KBM-7 (cell line): ENCODE data around the gene ACVR1C.

Experiments used
- DNase-seq: peaks from one replicate; pipeline ENCODE4 v3.0.0-alpha.2; 2015
- in situ Hi-C: fragments of 300-500 bp; cut with MboI; formaldehyde crosslinking; loops from 2 replicates; pipeline ENCODE4 v1.14.3; 2020; ENCODE audit warnings: low sequenced_read_pairs, low pct_unique_long_range_greater_than_20kb, mixed read lengths

Gene ACVR1C

DNA sequence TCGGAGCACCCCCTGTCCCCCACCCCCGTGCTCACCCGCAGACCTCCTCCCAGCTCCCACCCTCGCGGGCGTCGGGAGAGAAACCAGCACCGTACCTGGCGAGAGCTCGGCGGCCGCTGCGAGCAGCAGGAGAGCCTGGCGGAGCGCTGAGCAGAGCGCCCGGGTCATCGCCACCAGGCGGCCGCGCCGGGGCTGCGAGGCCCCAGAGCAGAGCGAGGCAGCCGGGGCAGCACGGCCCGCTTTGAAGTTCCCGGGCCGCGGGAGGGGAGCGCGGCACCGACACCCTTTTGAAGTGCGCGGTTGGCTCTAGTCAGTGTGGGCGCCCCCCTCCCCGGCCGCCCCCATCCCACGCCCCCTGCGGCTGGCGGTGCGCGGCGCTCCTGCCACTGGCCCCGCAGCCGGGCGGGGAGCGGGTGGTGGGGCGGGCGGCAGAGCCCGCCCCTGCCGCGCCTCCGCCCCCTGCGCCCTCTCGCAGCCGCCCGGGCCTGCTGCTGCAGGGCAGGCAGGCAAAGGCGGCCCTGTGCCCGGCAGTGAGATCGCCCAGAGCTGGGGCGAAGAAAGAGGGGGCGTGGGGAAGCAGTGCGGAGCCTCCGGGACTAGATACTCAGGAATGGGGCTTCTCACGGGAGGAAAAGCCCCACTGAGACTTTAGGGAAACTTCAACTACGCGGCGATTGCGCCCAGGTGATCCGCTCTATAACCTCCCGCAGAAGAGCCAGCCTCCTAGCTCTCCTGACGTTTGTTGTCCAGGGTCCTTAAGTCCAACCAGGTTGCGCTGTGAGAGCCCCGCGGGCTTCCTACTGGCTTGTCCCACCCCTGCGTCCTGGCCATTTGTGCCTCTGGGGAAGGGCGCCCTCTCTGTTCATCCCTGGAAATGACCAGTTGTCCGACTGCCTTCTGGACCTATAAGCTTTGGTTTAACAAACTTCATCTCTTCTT lies at the start of gene ACVR1C:
Gene ACVR1C, minus strand, starts transcription at position 388 of the 939 bp plus-strand sequence. Its CDS starts 220 bp downstream, at position 168.
- peak; percentile 85 for DNase-seq
- in situ Hi-C loops: no loop called here

- DNase-seq: no peak
- in situ Hi-C loops: no loop called here
These were observed 49.3 kb upstream of the ACVR1C start for GRCh38 chr2:157677941-157678340.

- DNase-seq: no peak
- in situ Hi-C loops: no loop called here
These were observed 43.5 kb upstream of the ACVR1C start for GRCh38 chr2:157672129-157672528.

DNA sequence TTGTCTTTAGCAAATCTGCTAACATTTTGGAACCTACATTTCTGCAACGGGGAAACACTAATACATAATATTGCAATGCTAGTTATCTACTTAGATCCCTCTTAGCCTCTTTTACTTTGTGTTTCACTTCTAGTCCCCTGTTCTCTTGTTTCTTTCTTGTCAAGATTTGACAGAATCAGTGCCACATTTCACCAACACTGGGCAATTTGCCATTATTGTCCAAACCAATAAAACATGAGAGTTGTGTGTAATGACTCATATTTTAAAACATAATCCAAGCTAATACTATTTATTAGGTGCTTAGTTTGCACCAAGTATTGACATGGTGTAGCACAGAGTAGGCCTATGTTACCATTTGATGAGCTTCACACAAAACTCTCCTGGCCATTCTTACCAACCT lies 33.7 kb upstream of the ACVR1C start:
- no peak for DNase-seq
- in situ Hi-C loops: no loop called here

GRCh38 chr2:157661776-157662175 lies 33.1 kb upstream of the ACVR1C start:
- in situ Hi-C loops: no loop called here
- DNase-seq: no peak

GRCh38 chr2:157657858-157658257 lies 29.2 kb upstream of the ACVR1C start:
- in situ Hi-C loops: no loop called here
- DNase-seq: no peak

- no peak for DNase-seq
- in situ Hi-C loops: no loop called here
These were observed 28.4 kb upstream of the ACVR1C start for GRCh38 chr2:157657101-157657500.

GRCh38 chr2:157644776-157645175 lies 16.1 kb upstream of the ACVR1C start:
- DNase-seq: no peak
- in situ Hi-C loops: no loop called here

- in situ Hi-C loops: no loop called here
- DNase-seq: no peak
These were observed 3.2 kb upstream of the ACVR1C start for GRCh38 chr2:157631861-157632260.

DNA sequence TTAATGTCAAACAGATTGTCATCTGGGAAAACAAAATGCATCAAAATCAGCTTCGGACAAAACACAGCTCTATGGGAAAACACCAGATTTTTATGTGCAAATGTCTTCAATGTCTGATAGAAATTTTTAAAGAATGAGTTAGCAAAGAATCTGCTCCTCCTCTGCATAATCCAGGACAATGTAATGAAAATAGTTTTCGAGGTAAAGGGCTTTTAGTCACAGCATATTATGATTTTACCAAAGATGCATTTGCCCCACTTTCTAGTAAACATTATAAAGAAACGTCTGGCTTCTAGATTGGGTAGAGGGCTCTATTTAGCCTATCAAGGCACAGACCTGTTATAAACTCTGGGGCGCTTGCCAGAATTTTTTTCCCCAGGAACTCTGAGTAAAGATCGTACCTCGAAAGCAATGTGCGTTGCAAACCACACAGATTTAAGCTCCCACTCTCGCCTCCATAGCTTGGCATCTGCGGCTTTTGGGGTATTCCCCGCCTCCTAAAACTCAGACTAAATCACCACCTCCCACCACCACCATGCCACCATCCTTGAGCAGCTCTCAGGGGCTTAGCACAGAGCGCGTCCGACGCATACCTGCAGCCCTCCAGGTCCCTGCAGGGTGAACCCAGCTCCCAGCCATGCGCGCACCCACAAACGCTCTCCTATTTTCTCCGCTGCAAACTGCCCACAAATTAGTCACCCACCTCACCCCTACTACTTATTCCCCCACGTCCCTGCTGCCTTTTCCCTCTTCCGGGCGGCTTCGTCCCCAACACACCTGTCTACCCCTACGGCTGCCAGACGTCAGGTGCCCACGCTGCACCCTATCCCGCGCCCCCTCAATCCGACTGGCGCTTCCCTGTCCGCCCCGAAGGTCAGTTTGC lies 829 bp downstream of the ACVR1C start:
- DNase-seq: peak; percentile 16
- in situ Hi-C loops: no loop called here

GRCh38 chr2:157625296-157625695 lies 3.4 kb downstream of the ACVR1C start:
- in situ Hi-C loops: no loop called here
- no peak for DNase-seq

DNA sequence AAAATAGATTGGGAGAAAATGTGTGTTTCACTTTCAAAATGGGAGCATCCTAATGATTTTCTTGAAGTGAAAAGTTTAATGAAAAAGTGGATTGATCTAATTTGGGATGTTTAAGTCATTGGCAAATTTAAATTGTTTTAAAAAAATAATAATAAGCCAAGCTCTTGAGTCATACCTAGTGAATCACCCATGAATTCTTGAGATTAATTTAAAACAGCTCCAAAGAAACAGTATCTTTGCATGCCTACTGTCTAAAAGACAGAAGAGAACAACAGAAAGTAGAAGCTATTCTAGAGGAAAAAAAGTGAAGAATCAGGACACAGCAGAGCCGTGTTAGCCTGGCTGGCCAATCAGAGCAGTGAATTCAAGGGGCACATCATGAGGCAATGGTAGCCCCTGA lies 7.7 kb downstream of the ACVR1C start:
- in situ Hi-C loops: no loop called here
- DNase-seq: no peak

DNA sequence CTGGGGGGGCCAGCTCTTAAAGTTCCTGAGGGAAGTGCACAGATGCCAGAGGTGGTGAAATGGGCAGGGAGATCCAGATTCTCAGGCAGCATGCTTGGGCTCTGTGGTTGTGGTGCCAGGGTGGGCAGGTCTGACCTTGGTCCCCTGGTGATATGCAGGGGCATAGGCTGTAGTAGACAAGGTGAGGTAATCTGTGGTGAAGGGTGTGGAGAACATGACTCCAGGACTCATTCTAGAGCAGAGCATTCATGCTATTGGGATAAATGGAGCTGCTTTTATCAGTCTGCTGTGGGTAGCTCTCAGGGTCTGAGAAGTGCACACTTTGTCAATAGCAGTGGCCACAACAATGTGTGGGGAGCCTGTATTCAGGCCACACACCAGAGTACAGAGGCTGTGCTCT lies 16.9 kb downstream of the ACVR1C start:
- DNase-seq: no peak
- in situ Hi-C loops: no loop called here

- in situ Hi-C loops: no loop called here
- DNase-seq: no peak
These were observed 17.6 kb downstream of the ACVR1C start for GRCh38 chr2:157611110-157611509.

DNA sequence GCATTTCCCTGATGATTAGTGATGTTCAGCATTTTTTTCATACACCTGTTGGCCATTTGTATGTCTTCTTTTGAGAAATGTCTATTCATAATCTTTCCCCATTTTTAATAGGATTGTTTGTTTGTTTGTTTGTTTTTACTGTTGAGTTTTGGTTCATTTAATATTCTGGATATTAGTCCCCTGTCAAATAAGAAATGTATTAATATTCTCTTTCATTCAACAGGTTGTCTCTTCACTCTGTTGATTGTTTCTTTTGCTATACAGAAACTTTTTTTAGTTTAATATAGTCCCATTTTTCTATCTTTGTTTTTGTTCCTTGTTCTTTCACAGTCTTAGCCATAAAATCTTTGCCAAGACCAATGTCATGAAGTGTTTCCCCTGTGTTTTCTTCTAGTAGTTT lies 22.1 kb downstream of the ACVR1C start:
- in situ Hi-C loops: no loop called here
- no peak for DNase-seq

DNA sequence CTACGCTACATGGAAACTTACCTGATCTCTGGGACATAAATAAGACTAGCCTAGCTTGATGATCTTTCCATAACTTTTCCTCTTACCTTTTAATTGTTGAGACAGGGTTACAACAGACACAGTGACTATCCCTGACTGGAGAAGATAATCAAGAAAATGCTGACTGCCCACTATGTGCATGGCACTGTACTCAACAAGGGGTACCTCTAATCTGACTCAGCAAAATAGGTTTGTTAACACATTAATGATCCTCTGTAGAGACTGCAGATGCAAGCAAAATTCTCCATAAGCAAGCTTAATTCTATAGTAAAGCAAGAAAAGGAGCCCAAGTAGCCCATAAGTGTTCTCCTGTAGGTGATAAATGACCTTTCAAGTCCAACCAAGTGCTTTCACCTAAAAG lies 25.5 kb downstream of the ACVR1C start:
- in situ Hi-C loops: no loop called here

GRCh38 chr2:157601807-157602206 lies 26.9 kb downstream of the ACVR1C start:
- in situ Hi-C loops: no loop called here
- no peak for DNase-seq

More for the DNA sequence above, 25.5 kb downstream of the ACVR1C start:
- DNase-seq: no peak

- in situ Hi-C loops: no loop called here
- peak; percentile 37 for DNase-seq
These were observed 31.5 kb downstream of the ACVR1C start for GRCh38 chr2:157596992-157597681.

GRCh38 chr2:157593411-157593810 lies 35.3 kb downstream of the ACVR1C start:
- in situ Hi-C loops: no loop called here
- DNase-seq: no peak
